DND-41 (cell line): ENCODE measurements around the gene HES5.

ENCODE experiments used
- CTCF ChIP-seq: IDR thresholded peaks from 2 replicates; pipeline ENCODE4 v1.5.1; 2012; ENCODE audit warnings: borderline replicate concordance, low read length, moderate library complexity, mild to moderate bottlenecking; ENCODE audit not compliant: poor library complexity, severe bottlenecking; ENCODE audit errors: extremely low read depth
- EZH2 ChIP-seq: IDR thresholded peaks from 3 replicates; pipeline ENCODE4 v1.6.1; 2012; ENCODE audit warnings: borderline replicate concordance, low read depth, mild to moderate bottlenecking, moderate library complexity, low read length, inconsistent platforms; ENCODE audit not compliant: severe bottlenecking

DNA sequence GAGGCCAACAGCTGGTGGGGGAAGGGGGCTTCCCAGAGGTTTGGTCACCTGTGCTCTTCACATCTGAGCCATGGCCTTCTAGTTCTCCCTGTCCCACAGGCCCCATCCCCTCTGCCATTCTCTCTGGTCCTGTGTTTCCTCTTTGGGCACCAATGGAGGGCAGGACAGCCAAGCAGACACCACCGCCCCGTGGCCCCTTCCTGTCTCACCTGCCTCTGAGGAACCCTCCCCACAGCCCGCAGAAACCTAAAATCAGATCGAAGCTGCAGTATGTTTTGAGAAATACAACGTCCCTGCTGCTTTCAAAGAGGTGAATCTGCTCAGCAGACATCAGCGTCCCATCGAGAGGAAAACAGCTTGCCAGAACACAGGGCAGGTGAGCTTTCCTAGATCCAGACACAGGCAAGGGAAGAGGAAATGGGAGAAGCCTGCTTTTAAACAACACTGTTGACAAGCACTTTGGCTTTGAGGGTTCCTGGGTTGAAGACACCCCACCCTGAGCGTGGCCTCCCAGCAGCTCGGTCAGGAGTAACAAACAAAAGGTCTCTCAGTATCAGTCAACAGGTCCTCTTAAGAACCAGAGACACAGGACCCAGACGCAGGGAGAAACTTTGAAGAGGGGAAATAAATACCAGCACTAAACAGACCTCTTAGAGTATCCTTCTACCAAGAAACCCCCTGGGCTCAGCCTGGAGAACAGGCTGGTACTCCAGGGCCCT is 6.0 kb downstream of the HES5 start:
- no peak for TF ChIP-seq CTCF
- TF ChIP-seq EZH2, result no peak
